Measurements from ENCODE around the gene NR6A1.
"Not testable (repeated sequence)": the region's sequence is repeated elsewhere in the genome, so short reads cannot be mapped to it uniquely, and the experiment has no call there.

The NR6A1 gene

DNA sequence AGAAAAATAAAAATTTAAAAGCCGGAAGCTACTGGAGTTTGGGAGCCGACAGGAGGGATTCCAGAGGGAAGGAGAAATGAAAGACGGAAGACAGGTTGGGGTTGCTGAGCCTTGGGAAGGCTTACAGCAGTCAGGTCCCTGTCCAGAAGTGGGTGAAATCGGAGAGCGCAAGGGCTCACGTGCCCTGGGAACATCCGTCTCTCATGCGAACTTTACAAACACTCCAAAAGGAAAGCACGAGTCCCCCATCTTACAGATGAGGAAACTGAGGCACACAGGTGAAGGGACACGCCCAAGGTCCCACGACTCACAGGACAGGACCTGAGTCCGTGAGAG, 5.5 kb upstream of the NR6A1 start:
- DNase-seq: no peak

DNA sequence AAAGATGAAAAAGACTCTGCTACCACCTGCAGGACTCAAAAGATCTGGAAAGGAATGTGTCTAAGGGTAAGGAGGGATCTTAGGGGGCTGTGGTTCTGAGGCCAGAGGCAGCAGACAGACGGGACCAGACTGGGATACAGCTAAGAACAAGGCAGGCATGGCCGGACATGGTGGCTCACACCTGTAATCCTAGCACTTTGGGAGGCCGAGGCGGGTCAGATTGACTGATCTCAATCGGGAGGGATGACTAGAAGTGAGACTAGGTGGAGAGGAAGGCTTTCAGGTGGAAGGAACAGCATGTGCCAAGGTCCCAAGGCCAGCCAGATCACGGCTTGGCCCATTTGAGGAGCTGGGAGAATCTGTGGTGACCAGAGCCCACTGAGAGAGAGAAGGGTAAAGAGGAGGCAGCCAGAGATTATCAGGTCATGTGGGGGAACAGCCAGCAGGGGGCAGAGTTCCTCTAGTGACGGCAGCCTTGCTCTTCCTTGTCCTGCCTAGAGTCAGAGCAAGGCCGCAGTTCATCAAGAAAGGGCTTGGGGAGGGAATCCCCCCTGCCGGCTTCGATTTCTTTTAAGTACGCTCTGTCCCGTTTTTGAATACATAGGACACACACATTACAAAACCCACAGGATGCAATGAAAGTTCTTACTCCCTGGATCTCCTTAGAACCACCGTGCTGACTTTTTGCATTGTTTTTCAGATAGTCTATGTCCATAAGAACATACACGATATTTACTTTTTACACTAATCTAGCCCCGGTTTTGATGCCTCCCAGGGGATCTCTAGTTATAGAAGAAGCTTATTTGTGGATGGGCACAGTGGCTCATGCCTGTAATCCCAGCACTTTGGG, 3.2 kb upstream of the NR6A1 start:
- peak; percentile 78 for DNase-seq

DNA sequence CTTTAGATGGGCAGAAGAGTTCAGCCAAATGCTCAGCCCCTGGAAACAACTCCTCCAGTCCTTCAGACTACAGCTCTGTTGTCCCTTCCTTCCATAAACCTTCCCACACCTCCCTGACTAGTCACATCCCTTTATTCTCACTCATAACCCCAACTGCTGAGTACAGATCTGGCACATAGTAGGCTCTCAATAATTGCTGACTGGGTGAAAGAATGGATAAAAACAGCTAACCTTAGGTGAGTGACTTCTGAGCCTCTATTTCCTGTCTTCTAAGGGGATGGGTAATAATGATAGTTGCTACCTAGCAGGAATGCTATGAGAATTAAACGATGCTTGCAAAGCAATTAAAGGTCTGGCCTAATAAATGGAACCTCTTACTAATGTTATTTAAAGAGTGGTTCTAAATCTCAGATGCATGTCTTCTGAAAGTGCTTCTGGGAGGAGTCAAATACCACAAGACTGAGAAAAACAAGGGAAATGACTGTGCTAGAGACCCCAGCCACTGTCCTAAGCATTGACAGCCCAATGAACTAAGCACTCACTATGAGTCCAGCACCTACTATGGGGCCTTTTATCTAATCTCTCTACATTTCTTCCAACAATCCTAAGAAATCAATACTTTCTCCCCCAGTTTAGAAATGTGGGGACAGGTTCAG, 2.5 kb upstream of the NR6A1 start:
- DNase-seq: no peak

- not testable (repeated sequence) for DNase-seq
Measured at GRCh38 chr9:124772877-124773276, 1.8 kb upstream of the NR6A1 start.

- peak; percentile 75 for DNase-seq
Measured at GRCh38 chr9:124771867-124772679, 962 bp upstream of the NR6A1 start.

GRCh38 chr9:124770359-124771020, 621 bp downstream of the NR6A1 start:
- no peak for DNase-seq

GRCh38 chr9:124769549-124770358, 1.4 kb downstream of the NR6A1 start:
- DNase-seq: no peak

DNA sequence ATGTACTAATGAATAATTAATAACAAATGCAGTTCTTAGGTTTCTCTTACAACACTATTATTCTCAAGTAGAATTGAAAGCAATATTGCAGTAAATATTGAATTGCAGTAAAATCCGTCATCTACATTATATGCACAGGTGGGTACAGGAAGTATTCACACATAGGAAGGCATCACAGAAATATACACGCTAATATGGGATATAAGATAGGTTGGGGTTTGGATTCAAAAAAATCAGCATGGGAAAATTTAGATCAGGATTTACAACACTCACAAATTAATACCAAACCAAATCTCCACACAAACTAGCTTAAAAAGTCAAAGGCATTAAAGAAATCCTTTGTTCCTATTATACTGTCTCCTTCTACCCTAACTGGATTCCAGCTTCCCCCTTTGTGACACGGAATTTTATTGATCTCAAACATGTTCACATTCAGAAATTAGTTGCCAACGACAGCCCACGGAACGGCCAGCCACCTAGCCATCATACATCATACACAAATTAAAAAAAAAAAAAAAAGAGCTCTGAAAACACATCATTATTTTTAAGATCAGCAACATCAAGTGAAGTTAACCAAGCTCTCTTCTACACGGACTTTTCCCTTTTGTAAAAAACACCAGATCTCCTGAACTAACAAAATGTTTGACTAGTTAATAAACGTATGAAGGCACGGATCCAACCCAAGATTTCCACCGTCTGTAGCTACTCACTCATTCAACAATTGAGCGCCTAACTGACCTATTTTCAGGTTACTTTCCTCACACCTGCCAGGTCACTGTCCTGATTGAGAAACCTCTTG, 2.2 kb downstream of the NR6A1 start:
- no peak for DNase-seq

DNA sequence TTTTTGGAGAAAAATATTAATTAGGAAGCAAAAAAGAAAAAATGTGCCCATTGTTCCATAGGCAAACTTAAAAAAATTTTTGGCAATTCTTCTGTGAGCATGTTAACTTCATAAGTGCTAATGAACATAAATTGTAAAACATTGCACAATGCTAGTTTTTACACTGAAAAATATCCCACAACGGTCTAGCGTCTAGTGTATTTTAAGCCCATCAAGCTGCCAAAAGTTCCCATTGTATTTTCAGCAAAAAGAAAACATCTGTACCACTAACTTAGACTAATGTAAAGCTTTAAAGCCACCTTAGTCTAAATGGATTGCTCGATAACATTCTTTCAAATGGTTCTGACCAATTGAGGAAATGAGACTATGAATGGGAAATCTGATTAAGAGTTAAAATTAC, 2.8 kb downstream of the NR6A1 start:
- no peak for DNase-seq

- DNase-seq: no peak
Measured at GRCh38 chr9:124767821-124768220, 3.3 kb downstream of the NR6A1 start.

DNA sequence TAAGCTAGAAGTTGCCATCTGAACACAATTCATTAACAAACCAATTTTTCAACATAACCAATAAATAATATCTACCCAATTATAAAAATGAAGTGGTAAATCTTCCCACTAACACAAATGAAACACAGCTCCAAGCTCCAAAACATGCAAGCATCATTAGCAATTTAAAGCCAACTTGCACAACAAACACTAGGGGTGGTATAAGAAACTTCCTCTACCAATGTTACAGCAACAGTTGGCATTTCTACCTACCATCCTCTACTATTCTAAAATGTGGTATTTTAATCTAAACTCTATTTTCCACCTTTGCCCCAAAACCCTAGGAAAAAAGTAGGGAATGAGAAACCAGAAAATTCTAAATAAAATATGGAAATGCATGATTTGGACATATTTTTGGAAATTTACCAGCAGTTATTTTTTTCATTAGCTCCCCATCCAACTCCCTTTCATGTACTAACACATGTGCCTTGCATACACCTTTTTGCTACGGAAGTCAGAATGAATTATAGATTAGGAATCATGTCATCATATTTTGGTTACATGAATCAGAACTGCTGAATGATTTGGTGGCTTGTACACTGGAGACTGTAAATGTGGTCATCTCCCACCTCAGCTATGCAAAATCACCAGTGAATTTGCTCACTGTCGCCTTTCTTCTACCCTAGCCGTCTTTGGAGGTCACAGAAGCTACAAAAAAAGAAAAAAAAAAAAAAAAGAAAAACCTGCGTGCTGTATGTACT, 4.1 kb downstream of the NR6A1 start:
- DNase-seq: no peak

- DNase-seq: no peak
Measured at GRCh38 chr9:124766326-124766725, 4.8 kb downstream of the NR6A1 start.

DNA sequence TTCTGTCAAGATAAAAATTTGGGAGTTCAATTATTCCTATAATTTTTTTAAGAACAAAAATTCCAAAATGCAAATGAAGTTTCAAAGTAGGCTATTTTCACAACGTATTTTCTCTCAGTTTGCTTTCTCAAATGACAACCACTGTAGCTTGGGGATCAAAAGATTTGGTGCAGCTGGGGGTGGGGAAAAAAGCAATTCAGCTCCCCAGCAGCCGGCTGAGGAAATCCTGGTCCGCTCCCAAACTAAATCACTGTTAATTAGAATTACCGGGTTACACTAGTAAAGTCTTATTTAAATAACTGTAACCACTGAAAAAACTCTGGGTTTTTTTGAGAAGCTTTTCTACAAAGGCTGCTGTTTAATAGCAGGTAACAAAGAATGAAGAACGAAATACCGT, 5.7 kb downstream of the NR6A1 start:
- DNase-seq: no peak

DNA sequence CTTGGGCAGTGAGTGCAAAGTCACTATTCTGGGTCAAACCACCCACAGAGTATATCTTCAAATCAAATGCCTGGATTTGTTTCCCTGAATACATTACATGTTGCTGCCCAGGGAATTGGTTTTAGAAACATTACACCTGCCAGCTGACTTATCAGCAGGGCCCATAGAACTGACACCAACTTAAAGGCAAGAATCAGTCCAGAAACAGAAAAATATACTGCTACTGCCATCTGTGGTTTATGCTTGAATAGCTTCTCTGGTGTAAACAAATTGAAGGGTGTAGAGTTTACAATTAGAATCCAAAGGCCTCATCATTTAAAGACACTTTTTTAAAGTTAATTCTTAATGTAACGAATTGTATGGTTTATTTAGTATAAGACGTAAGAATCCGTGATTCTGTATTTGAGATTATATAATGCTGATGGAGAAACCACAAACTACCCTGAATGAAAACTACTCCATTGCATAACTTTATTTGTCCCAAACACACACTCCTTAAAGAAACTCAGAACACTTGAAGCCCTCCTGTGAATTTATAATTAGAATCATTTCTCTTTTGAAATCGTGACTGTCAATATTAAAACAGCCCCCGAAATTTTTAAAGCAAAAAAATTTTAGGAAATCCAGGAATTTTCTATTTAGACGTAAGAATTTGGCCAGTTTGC, 6.2 kb downstream of the NR6A1 start:
- no peak for DNase-seq

- no peak for DNase-seq
Measured at GRCh38 chr9:124762633-124763032, 8.5 kb downstream of the NR6A1 start.

DNA sequence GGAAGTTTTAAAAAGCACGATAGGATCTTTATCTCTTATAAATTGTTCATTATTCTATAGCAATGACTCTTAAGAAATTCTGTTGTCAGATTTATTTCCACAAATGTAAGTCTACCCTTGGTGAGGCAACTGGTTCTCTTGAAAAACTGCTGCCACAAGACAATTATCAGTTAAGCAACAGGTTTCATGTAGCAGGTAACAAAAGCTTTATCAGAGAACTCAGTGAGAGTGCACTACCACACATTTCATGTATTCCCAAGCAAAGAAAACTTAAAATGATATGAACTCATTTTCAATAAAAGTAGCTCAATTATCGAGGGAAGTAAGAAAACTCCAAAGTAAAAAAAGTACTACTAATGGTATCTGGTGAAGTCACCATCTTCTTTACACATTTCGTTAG, 9.4 kb downstream of the NR6A1 start:
- no peak for DNase-seq

GRCh38 chr9:124761196-124761595, 9.9 kb downstream of the NR6A1 start:
- no peak for DNase-seq

GRCh38 chr9:124760719-124761118, 10.4 kb downstream of the NR6A1 start:
- DNase-seq: no peak

GRCh38 chr9:124759327-124759726, 11.8 kb downstream of the NR6A1 start:
- DNase-seq: no peak

GRCh38 chr9:124758691-124759090, 12.4 kb downstream of the NR6A1 start:
- no peak for DNase-seq
